Measurements from ENCODE around the gene BATF.

DNA sequence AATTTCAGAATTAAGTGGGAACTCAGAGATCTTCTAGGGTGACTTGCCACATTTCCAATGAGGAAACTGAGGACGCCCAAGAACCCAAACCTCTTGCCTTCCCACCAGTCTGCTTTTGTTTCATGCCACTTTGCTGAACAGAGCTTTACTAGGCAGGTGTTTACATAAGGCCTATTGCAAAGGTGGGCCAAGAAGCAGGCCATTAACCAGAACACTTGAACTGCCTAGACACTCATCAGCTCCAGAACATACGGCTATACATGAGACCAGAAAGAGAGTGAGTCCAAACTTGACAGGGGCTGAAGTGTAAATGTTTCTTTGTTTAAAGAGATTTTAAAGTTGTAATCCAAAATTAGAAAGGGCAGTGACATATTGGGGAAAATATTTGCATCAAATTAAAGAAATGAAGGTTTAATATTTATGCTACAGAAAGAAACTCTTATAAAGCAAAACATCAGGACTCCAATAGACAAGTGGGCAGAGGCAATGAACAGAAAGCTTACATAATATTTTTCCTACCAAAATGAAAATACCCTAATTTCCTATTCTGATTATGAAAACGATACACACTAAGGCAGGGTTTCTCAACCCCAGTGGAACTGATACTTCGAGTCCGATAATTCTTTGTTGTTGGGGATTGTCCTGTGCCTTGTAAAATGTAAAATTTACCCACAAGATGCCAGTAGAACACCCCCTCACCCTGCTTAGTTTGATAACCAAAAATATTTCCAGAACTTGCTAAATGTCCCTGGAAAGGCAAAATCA is 11.7 kb downstream of the BATF start:
- TF ChIP-seq, protein P1, sequence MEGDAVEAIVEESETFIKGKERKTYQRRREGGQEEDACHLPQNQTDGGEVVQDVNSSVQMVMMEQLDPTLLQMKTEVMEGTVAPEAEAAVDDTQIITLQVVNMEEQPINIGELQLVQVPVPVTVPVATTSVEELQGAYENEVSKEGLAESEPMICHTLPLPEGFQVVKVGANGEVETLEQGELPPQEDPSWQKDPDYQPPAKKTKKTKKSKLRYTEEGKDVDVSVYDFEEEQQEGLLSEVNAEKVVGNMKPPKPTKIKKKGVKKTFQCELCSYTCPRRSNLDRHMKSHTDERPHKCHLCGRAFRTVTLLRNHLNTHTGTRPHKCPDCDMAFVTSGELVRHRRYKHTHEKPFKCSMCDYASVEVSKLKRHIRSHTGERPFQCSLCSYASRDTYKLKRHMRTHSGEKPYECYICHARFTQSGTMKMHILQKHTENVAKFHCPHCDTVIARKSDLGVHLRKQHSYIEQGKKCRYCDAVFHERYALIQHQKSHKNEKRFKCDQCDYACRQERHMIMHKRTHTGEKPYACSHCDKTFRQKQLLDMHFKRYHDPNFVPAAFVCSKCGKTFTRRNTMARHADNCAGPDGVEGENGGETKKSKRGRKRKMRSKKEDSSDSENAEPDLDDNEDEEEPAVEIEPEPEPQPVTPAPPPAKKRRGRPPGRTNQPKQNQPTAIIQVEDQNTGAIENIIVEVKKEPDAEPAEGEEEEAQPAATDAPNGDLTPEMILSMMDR (IDR thresholded peaks at IDR 0.05), result no peak
- TF ChIP-seq EP300 (IDR thresholded peaks at IDR 0.05; ENCODE audit: low read depth) (no peak), POLR2A (IDR thresholded peaks at IDR 0.05) (no peak)

All from transverse colon (tissue), 3 donors.